Sigmoid colon (tissue), 3 donors: ENCODE measurements around the gene FAM53C.

Source experiments
- POLR2A ChIP-seq, 2 donors: fragments of 450-650 bp; IDR thresholded peaks; one replicate each; pipeline ENCODE4 v1.6.1; 2016; ENCODE audit warnings: antibody characterized with exemption in 2 of 2, mild to moderate bottlenecking in 2 of 2, moderate library complexity in 2 of 2
- TF ChIP-seq, protein P1 (sequence below), 4 experiments: fragments of 450-650 bp in 3 of 4; fragments of 200-600 bp in 1 of 4; IDR thresholded peaks; one replicate each; pipeline ENCODE4 v1.5.1; 2016 to 2019; ENCODE audit warnings: antibody characterized with exemption in 4 of 4, mild to moderate bottlenecking in 3 of 4, moderate library complexity in 2 of 4

- TF ChIP-seq, protein P1, sequence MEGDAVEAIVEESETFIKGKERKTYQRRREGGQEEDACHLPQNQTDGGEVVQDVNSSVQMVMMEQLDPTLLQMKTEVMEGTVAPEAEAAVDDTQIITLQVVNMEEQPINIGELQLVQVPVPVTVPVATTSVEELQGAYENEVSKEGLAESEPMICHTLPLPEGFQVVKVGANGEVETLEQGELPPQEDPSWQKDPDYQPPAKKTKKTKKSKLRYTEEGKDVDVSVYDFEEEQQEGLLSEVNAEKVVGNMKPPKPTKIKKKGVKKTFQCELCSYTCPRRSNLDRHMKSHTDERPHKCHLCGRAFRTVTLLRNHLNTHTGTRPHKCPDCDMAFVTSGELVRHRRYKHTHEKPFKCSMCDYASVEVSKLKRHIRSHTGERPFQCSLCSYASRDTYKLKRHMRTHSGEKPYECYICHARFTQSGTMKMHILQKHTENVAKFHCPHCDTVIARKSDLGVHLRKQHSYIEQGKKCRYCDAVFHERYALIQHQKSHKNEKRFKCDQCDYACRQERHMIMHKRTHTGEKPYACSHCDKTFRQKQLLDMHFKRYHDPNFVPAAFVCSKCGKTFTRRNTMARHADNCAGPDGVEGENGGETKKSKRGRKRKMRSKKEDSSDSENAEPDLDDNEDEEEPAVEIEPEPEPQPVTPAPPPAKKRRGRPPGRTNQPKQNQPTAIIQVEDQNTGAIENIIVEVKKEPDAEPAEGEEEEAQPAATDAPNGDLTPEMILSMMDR (IDR thresholded peaks at IDR 0.05): no peak
- no peak for TF ChIP-seq POLR2A (IDR thresholded peaks at IDR 0.05)
These were observed 7.0 kb downstream of the FAM53C start for GRCh38 chr5:138344887-138345622.
